Right lung (tissue), 10 donors: Measurements from ENCODE around the gene GCNT3. TPM values are rescaled to one million over a fixed set of nuclear protein-coding genes. Genes with fewer than 3 reads are reported as not detected.

Experiments
- DNase-seq, 2 donors: peaks; one replicate each; pipeline ENCODE4 v3.0.0-alpha.2; 2013
- long read RNA-seq, 8 donors: transcript quantifications; one replicate each; lab custom pipeline, GENCODE V29; 2026
- polyA plus RNA-seq, 5 donors: library from polyadenylated mRNA; unstranded; fragments of 120-200 nt; gene quantifications; one replicate each; pipeline versions ENCODE4 v1.2.1 to v1.2.3, GENCODE V29; 2013; ENCODE audit warnings: inconsistent platforms in 1 of 5, low replicate concordance in 1 of 5; ENCODE audit not compliant: insufficient read length in 5 of 5, insufficient read depth in 1 of 5

The GCNT3 gene
- polyA plus RNA-seq = under 1 TPM; 0.34 to 0.94 (median 0.52) TPM
- long read RNA-seq, donor 1, partial matches to known transcripts = 220 of 220 reads
- long read RNA-seq, donor 1, other reads (novel, unspliced or antisense) = 0 of 220 reads
- long read RNA-seq, donor 2 = 0 reads
- long read RNA-seq, donor 3, partial matches to known transcripts = 94 of 94 reads
- long read RNA-seq, donor 3, other reads (novel, unspliced or antisense) = 0 of 94 reads
- long read RNA-seq, donor 4, partial matches to known transcripts = 66 of 156 reads
- long read RNA-seq, donor 4, other reads (novel, unspliced or antisense) = 90 of 156 reads
- long read RNA-seq, donor 5, partial matches to known transcripts = 81 of 260 reads
- long read RNA-seq, donor 5, other reads (novel, unspliced or antisense) = 179 of 260 reads
- long read RNA-seq, donor 6, partial matches to known transcripts = 169 of 176 reads
- long read RNA-seq, donor 6, other reads (novel, unspliced or antisense) = 7 of 176 reads
- long read RNA-seq, donor 7, partial matches to known transcripts = 50 of 152 reads
- long read RNA-seq, donor 7, other reads (novel, unspliced or antisense) = 102 of 152 reads
- long read RNA-seq, donor 8, partial matches to known transcripts = 17 of 74 reads
- long read RNA-seq, donor 8, other reads (novel, unspliced or antisense) = 57 of 74 reads

- peak; percentile 3 to 6 for DNase-seq
Observed at GRCh38 chr15:59611276-59612260, at the start of gene GCNT3. TSS of gene GCNT3 (plus strand) at chr15:59611783. CDS start at chr15:59618239, 6,456 bp downstream.

DNA sequence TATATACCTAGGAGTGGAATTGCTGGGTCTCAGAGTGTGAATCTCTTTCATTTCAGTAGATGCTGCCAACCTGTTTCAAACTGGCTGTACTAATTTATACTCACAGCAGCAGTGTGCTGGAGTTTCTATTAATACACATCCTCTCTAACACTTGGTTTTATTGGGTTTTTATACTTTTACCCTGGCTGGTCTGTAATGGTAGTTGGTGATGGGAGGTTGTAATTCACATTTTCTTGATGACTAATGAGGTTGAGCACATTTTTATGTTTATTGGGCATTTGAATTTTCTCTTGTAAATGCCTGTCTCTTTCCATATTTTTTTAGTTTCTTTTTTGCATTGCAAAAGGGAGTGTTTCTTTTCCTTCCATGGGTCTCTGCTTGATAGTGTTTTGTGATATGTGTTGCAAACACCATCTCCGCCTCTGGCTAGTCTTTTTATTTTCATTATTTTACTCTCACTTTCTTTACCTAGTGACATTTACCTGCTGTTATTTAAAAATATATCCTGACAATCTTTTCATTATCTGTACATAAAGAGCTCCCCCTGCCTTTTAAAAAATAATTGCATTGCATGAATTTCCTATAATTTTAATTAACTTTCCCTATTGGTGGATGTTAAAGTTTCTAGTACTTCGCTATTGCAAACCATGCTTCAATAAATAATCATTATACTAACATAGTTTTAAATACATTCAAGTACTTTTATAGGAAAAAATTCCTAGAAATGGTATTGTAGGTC is 49.0 kb upstream of the GCNT3 start:
- no peak for DNase-seq

DNA sequence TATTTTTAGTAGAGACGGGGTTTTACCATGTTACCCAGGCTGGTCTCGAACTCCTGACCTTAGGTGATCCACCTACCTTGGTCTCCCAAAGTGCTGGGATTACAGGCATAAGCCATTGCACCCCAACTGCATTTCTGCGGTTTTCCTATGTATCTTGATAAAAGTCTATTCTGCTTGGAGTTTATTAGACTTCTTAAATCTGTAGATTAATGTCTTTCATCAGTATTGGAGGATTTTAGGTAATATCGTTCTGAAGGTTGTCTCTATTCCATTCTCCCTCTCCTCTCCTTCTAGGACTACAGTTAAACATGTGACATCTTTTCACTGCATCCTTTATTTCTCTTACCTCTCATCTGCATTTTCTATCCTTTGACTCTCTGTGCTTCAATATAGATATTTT is 46.3 kb upstream of the GCNT3 start:
- DNase-seq = no peak

GRCh38 chr15:59567324-59567723 is 44.3 kb upstream of the GCNT3 start:
- no peak for DNase-seq

- DNase-seq = no peak
Observed at GRCh38 chr15:59569477-59569876, 42.1 kb upstream of the GCNT3 start.

DNA sequence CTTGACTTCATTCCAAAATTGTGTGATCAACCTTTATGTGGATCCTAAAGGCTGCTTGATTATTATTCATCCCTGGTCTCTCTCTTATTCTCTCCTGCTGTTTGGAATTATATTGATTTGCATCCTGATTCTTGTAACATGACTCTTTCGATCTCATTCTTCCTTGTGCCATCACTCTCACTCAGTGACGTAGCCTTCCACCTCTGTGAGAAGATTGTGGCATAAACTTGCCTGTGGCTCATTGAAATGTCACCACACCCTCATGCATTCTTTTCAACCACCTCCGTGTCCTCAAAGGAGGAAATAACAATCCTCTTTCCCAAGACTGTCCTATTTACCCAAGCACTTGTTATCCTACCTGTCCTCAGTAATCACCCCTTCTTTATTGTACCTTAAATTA is 41.3 kb upstream of the GCNT3 start:
- DNase-seq = no peak

DNA sequence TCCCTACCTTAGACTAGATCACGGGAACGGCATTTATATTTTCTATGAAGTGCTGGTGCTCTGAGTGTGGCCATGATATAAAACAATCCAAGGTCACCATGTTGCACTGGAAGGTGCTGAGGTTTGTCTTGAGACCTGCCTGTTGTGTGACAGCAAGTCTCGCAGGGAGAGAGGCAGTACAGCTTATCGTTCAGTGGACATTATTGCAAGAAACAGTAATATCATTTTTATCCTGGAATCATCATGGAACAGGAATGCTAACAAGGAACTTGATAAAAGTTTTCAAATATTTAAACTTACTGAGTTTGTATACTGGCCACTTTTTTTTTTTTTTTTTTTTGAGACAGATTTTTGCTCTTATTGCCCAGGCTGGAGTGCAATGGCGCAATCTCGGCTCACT is 40.0 kb upstream of the GCNT3 start:
- DNase-seq = no peak

DNA sequence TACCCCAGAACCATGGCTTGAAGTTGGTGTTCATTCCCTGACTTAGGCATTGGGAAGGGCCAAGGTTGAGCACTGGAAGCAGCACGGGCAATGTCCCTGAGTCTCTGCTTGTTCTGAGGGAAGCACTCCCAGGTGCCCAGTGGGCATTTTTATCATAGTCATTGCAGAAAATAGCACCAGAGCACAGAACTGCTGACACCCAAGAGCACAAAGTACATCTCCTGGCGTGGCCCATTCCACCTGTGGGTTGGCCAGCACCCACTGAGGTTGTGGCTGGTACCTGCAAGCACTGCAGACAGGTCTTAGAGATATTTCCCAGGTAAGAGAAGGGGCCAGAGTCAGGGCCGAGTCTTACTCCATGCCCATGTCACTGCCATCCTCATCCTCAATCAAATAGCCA is 28.5 kb upstream of the GCNT3 start:
- DNase-seq = no peak

- no peak for DNase-seq
Observed at GRCh38 chr15:59587085-59587826, 24.3 kb upstream of the GCNT3 start.

- DNase-seq = no peak
Observed at GRCh38 chr15:59590027-59590426, 21.6 kb upstream of the GCNT3 start.

- no peak for DNase-seq
Observed at GRCh38 chr15:59591356-59591755, 20.2 kb upstream of the GCNT3 start.

- no peak for DNase-seq
Observed at GRCh38 chr15:59594493-59594942, 17.1 kb upstream of the GCNT3 start.

GRCh38 chr15:59594991-59595390 is 16.6 kb upstream of the GCNT3 start:
- no peak for DNase-seq

DNA sequence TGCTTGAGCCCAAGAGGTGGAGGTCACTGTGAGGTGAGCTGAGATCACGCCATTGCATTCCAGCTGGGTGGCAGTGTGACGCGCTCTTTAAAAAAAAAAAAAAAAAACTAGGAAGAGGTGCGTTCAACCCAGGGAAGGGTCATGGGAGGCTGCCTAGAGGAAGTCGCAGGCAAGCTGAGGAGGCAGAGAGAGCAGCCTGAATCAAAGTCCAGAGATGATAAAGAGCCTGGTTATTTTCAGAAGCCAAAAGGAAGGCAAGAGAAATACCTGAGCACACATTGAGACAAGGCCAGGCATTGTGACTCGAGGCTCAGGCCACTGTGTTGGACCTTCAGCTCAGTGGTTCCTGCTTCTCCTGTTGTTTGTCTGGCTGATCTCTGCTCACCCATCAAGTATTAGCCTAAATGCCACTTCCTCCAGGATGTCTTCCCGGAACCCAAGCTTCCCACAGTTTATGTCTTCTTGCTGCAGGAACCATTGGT is 16.1 kb upstream of the GCNT3 start:
- no peak for DNase-seq

GRCh38 chr15:59596640-59597039 is 14.9 kb upstream of the GCNT3 start:
- no peak for DNase-seq

DNA sequence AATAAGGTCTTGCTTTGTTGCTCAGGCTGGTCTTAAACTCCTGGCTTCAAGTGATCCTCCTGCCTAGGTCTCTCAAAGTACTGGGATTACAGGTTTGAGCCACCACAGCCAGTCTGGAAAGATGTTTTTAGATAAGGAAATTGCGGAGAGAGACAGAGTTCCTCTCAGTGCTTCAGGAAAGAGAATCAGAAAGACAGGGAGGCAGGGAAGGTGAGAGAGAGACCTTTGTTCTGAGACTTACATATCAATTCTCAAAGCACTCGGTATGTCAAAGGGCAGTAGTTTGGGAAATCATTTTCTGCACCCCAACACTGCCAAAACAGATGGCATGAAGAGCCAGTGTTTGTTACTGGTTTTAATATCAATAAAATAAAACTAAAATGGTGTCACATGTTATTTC is 13.1 kb upstream of the GCNT3 start:
- no peak for DNase-seq

DNA sequence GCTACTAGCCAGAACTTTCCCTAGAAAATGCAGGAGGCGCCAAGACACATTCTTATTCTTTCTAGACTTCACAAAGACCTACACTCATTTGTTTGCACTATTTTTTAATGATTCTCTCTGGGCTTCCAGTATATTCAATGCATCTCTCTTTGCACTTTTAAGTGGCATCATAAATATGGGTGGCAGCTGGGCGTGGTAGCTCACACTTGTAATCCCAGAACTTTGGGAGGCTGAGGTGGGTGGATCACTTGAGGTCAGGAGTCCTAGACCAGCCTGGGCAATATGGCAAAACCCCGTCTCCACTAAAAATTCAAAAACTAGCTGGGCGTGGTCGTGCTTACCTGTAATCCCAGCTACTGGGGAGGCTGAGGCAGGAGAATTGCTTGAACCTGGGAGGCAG is 5.6 kb upstream of the GCNT3 start:
- no peak for DNase-seq

- DNase-seq = no peak
Observed at GRCh38 chr15:59609730-59610712, 1.6 kb upstream of the GCNT3 start.

DNA sequence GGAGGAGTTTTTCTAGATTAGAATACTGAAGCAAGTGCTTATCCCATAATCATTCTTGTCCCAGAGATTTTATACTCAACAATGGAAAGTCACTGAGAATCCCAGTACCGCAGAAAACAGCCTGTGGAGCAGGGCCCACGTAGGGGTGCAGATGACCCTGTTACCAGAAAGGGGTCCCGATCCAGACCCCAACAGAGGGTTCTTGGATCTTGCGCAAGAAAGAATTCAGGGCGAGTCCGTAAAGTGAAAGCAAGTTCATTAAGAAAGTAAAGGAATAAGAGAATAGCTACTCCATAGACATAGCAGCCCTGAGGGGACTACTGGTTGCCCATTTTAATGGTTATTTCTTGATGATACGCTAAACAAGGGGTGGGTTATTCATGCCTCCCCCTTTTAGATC is 2.6 kb downstream of the GCNT3 start:
- no peak for DNase-seq
